ENCODE measurements around the gene ZNF609.

The ZNF609 gene

GRCh38 chr15:64651601-64652191 lies 191.3 kb downstream of the ZNF609 start:
- DNase-seq (ENCODE audit: low spot score), result no peak

GRCh38 chr15:64653757-64654156 lies 193.4 kb downstream of the ZNF609 start:
- no peak for DNase-seq (ENCODE audit: low spot score)

DNA sequence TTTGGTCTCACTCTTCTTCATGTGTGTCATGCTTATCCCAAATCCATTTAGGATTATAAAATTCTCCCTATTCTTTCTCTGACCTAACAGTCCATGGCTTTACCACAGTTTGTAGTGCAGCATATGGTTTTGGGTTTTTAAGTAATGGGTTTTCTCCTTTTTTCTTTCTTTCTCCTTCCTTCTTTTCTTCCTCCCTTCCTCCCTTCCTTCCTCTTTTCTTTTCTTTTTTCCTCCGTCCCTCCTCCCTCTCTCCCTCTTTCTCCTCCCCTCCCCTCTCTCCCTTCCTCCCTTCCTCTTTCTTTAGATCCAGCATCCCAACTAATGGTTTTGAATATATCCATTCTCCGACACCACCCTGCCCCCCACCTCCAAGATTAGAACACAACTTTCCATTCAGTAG lies 196.1 kb downstream of the ZNF609 start:
- no peak for DNase-seq (ENCODE audit: low spot score)

GRCh38 chr15:64665179-64665578 lies 204.8 kb downstream of the ZNF609 start:
- no peak for DNase-seq (ENCODE audit: low spot score)

DNA sequence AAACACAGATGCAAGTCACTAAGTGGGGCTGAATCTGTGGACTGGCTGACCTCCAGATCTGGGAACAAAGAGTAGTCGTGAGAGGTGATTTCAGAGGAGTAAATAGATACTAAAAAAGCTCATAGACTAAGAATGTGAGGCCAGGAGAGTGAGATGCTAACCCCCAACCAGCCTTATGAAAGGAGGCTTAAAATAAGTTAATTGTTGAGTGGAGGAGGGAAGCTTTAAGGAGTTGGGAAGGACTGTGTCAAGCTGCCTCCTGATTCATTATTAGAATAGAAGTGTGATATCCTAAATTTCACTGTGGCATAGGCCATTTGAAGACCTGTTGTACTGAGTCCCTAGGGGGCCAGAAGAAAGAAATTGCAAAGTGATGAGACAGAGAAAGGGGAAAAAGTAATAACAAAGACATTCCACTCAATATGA lies 207.4 kb downstream of the ZNF609 start:
- DNase-seq (ENCODE audit: low spot score), result no peak

GRCh38 chr15:64673866-64674265 lies 213.5 kb downstream of the ZNF609 start:
- DNase-seq (ENCODE audit: low spot score), result no peak

DNA sequence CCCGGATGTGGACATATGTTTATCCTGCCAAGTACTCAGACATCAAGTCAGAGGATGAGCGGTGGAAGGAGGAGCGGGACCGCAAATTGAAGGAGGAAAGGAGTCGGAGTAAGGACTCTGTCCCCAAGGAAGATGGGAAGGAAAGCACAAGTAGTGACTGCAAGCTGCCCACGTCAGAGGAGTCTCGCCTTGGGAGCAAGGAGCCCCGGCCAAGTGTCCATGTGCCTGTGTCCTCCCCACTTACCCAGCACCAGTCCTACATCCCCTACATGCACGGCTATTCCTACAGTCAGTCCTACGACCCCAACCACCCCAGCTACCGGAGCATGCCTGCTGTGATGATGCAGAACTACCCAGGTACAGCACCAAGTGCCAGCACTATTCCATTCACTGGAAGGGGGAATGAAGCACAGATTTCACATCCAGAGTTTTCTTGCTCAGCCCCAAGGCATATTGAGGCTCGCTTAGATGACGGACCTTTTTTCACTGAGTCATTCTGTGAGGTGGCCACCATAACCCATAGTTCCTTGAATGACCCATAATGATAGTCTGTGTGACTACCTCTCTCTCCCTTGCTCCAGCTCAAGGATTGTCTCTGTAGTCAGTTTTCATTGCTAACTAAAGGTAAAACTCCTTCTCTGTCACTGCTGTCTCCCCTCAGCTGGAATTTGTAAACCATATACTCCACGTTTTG lies 217.9 kb downstream of the ZNF609 start:
- DNase-seq (ENCODE audit: low spot score), result no peak

GRCh38 chr15:64680097-64680496 lies 219.7 kb downstream of the ZNF609 start:
- DNase-seq (ENCODE audit: low spot score), result no peak

DNA sequence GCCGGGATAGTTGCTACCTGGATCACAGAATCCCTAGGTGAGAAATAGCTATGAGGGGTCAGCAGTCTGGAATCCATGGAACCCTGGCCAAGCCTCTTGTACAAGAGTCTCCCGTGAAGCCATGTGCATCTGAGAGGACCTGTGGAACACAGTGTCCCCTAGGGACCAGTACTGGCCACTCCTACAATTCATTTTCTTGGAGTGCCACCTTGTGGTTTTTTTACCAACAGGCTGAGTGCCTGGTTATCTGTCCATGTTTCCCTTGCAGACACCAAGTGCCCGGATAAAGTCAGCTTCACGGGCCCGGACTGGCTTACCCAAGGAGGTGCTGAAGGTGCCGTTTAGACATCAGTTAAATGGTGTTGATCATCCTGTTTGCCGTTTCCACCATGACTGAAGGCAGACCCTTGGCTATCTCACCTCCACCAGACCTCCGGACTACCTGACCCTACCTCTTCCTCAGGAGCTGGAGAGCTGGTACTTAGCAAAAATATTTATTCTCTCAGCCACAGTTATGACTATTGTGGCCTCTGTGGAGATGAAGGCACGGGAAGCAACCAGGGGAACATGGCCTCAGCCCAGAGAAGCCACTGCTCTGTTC lies 221.1 kb downstream of the ZNF609 start:
- DNase-seq (ENCODE audit: low spot score), result peak; percentile 47

DNA sequence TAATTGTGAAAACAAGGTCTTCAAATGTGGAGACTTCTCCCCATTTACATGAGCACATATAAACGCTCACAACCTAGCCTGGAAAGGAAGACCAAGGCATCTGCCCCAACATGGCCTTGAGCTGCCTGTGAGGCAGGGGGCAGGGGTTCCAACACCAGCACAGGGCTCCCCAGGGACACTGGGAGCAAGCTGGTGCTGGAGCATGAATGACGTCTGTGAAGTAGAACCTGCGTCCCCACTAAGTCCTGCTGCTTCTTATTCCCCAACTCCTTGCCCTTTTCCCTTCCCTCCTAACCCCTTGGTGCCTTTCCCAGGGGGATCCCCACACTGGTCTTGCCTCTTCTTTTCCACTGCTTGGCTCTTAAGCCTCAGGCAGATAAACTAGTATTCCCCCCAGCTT lies 221.9 kb downstream of the ZNF609 start:
- no peak for DNase-seq (ENCODE audit: low spot score)

- DNase-seq (ENCODE audit: low spot score), result no peak
Observed at GRCh38 chr15:64683378-64683777, 223.0 kb downstream of the ZNF609 start.

GRCh38 chr15:64685230-64685888 lies 225.0 kb downstream of the ZNF609 start:
- DNase-seq (ENCODE audit: low spot score), result no peak

DNA sequence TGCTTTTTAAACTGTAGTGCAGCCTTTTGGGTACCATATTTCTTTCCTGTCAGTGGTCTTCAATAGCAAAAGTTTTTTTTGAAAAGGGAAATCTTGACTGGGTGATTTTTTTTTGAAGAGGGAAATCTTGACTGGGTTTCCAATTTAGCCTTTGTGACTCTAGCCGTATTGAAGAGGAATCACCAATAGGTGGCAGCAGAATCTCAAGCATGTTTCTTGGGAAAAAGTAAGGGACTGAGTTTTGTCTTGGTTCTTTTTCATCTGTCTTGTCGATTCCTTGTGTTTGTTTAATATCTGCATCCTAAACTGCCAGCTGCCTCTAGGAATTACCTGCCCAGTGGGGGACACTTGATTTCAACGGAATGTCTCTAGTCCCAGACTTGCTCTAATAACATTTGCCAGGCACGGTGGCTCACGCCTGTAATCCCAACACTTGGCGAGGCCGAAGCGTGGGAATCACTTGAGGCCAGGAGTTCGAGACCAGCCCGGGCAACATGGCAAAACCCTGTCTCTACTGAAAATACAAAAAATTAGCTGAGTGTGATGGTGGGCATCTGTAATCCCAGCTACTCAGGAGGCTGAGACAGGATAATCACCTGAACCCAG lies 225.9 kb downstream of the ZNF609 start:
- DNase-seq (ENCODE audit: low spot score), result peak; percentile 76

GRCh38 chr15:64687172-64687571 lies 226.8 kb downstream of the ZNF609 start:
- DNase-seq (ENCODE audit: low spot score), result no peak

GRCh38 chr15:64687688-64688087 lies 227.3 kb downstream of the ZNF609 start:
- no peak for DNase-seq (ENCODE audit: low spot score)

- no peak for DNase-seq (ENCODE audit: low spot score)
Observed at GRCh38 chr15:64688770-64689169, 228.4 kb downstream of the ZNF609 start.

GRCh38 chr15:64690008-64690407 lies 229.6 kb downstream of the ZNF609 start:
- no peak for DNase-seq (ENCODE audit: low spot score)

- no peak for DNase-seq (ENCODE audit: low spot score)
Observed at GRCh38 chr15:64690578-64691296, 230.4 kb downstream of the ZNF609 start.

DNA sequence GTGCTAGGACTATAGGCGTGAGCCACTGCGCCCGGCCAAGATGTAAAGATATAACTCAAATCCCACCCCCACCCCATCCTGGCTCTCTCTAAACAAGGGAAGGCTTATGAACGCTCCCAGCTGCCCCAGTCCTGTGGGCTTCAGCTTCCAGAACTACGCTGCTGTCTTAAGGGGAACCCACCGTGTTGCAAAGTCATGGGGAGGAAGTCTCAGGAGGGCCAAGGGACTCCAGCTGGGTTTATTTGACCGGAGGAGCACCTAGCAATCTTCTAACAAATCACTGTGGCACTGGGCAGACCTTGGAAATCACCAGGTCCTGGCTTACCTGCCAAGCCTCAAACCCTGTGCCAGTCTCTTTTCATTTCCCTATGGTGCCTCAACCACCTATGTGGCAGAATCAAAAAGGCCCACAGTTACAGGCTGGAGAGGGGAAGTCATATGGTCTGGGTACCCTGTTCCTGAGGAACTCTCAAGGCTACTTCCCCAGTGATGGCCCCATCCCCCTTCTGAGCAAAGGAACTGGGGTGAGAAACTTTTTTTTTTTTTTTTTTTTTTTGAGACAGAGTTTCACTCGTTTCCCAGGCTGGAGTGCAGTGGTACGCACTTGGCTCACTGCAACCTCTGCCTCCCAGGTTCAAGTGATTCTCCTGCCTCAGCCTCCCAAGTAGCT lies 231.7 kb downstream of the ZNF609 start:
- no peak for DNase-seq (ENCODE audit: low spot score)

- DNase-seq (ENCODE audit: low spot score), result no peak
Observed at GRCh38 chr15:64693134-64693533, 232.8 kb downstream of the ZNF609 start.

GRCh38 chr15:64694816-64695215 lies 234.4 kb downstream of the ZNF609 start:
- no peak for DNase-seq (ENCODE audit: low spot score)

Data from hematopoietic multipotent progenitor cell treated with erythropoietin and hydrocortisone succinate and interleukin-3 and kit ligand, for 17 days (in vitro differentiated cells).